ENCODE results near the gene PARN.

GRCh38 chr16:14415291-14415690, 214.8 kb downstream of the PARN start:
- TF ChIP-seq EP300 (IDR thresholded peaks at IDR 0.05; ENCODE audit: borderline replicate concordance in 1 of 2, low read depth in 2 of 2, low read length in 2 of 2) = no peak
- TF ChIP-seq CTCF (IDR thresholded peaks at IDR 0.05; ENCODE audit: control extremely low read depth in 1 of 3, insufficient read depth in 1 of 3, low read depth in 1 of 3, low read length in 3 of 3) = no peak
- TF ChIP-seq TAF1 (IDR thresholded peaks at IDR 0.05; ENCODE audit: low read depth, low read length) = no peak
- no peak for TF ChIP-seq BACH1 (IDR thresholded peaks at IDR 0.05; ENCODE audit: low read length)
- no peak for TF ChIP-seq RNF2 (IDR thresholded peaks at IDR 0.05; ENCODE audit: borderline replicate concordance, low read depth, low read length, missing control alignments, poor library complexity, severe bottlenecking)
